ENCODE data around the gene BORCS8. TPM values are rescaled to one million over a fixed set of nuclear protein-coding genes. Genes with fewer than 3 reads are reported as not detected.

The BORCS8 gene
- total RNA-seq, 1 donor = 13.4 TPM

- H3K4me3 ChIP-seq (ENCODE audit: low read depth, low read length) = no peak overlapping the region
- TF ChIP-seq CTCF (IDR thresholded peaks at IDR 0.05; ENCODE audit: insufficient read depth, low read depth, low read length) = no peak
- DNase-seq (ENCODE audit: low read depth) = no peak
These were observed 59.0 kb downstream of the BORCS8 start for GRCh38 chr19:19132912-19133311.

- no peak for TF ChIP-seq CTCF (IDR thresholded peaks at IDR 0.05; ENCODE audit: insufficient read depth, low read depth, low read length)
- DNase-seq (ENCODE audit: low read depth) = no peak
- no peak overlapping the region for H3K4me3 ChIP-seq (ENCODE audit: low read depth, low read length)
These were observed 60.0 kb downstream of the BORCS8 start for GRCh38 chr19:19131989-19132388.

Small RNAs within 50 kb of the gene (small RNA-seq; reads per million reads assigned to genes)
- not detected for gene RNU6-1028P

Other genes with a start within 250 kb of the BORCS8 start
- gene SUGP2, start 158.6 kb downstream of the BORCS8 start, total RNA-seq = 39.3 and 57.4 TPM in 2 replicates
- 37.1 and 42.8 TPM in 2 replicates for gene ARMC6, start 158.5 kb downstream of the BORCS8 start, total RNA-seq
- 5.8 and 9.1 TPM in 2 replicates for gene SLC25A42, start 128.2 kb downstream of the BORCS8 start, total RNA-seq
- gene TMEM161A, start 53.7 kb downstream of the BORCS8 start, total RNA-seq = 18.1 and 20.9 TPM in 2 replicates
- gene MEF2B, start 21.9 kb downstream of the BORCS8 start, total RNA-seq = 0.32 TPM in 1 of 2 replicates, not detected in the other
- gene RFXANK, start 106 bp upstream of the BORCS8 start, total RNA-seq = 57.9 and 83.4 TPM in 2 replicates
- gene NR2C2AP, start 11.3 kb upstream of the BORCS8 start, total RNA-seq = 7.1 and 7.8 TPM in 2 replicates
- gene NCAN, start 19.8 kb upstream of the BORCS8 start, total RNA-seq = under 0.01 TPM in 1 of 2 replicates, not detected in the other
- gene TM6SF2, start 81.1 kb upstream of the BORCS8 start, total RNA-seq = 0.86 and 1.3 TPM in 2 replicates
- 22.5 and 27.4 TPM in 2 replicates for gene SUGP1, start 128.4 kb upstream of the BORCS8 start, total RNA-seq
- 30.6 and 32.4 TPM in 2 replicates for gene MAU2, start 128.7 kb upstream of the BORCS8 start, total RNA-seq
- gene GATAD2A, start 213.5 kb upstream of the BORCS8 start, total RNA-seq = 44.5 and 57.0 TPM in 2 replicates